Measurements from ENCODE around the gene LRRC66. TPM values are rescaled to one million over a fixed set of nuclear protein-coding genes. Genes with fewer than 3 reads are reported as not detected.
A peak's percentile ranks its signal among the peaks of the same experiment; 100 is the strongest.

The LRRC66 gene
- total RNA-seq, 1 donor from 2014 or later = 1.0 TPM

GRCh38 chr4:51965862-51966261 lies 54.3 kb downstream of the LRRC66 start:
- H3K27ac ChIP-seq = no peak overlapping the region
- no peak overlapping the region for H2AFZ ChIP-seq (replicated peaks)
- Mint-ChIP-seq H3K4me3 (no peak overlapping the region), H3K27me3 (ENCODE audit: insufficient read depth, low read depth) (peaks cover 9% of the 10 kb centered on the region), H3K27ac (no peak overlapping the region), H3K4me1 (no peaks in the 10 kb centered on the region), H3K9me3 (peaks cover 21% of the 10 kb centered on the region), H3K36me3 (no peaks in the 10 kb centered on the region)
- no peak for DNase-seq (ENCODE audit: low spot score)
- no peaks in the 10 kb centered on the region for H3F3A ChIP-seq (ENCODE audit: low read depth)
- TF ChIP-seq CTCF (IDR thresholded peaks at IDR 0.05) = no peak
- TF ChIP-seq EZH2 (IDR thresholded peaks at IDR 0.05) = no peak
- TF ChIP-seq EZH2phosphoT487 (IDR thresholded peaks at IDR 0.05) = no peak
- H3K4me2 ChIP-seq = no peak overlapping the region
- no peaks in the 10 kb centered on the region for H4K20me1 ChIP-seq (ENCODE audit: low read depth)
- peaks cover 4% of the 10 kb centered on the region for H3K36me3 ChIP-seq
- H3K27me3 ChIP-seq = no peaks in the 10 kb centered on the region
- no peaks in the 10 kb centered on the region for H3K79me2 ChIP-seq (ENCODE audit: low read depth)
- peaks cover 13% of the 10 kb centered on the region for H3K9me3 ChIP-seq (ENCODE audit: low read depth)
- no peak overlapping the region for H3K9ac ChIP-seq
- no peak overlapping the region for H3K4me3 ChIP-seq
- H3K4me1 ChIP-seq = peaks cover 3% of the 10 kb centered on the region

- Mint-ChIP-seq H3K4me1 (no peaks in the 10 kb centered on the region), H3K27ac (no peak overlapping the region), H3K27me3 (ENCODE audit: insufficient read depth, low read depth) (peaks cover 18% of the 10 kb centered on the region), H3K4me3 (no peak overlapping the region), H3K36me3 (no peaks in the 10 kb centered on the region), H3K9me3 (peaks cover 16% of the 10 kb centered on the region)
- no peak overlapping the region for H3K27ac ChIP-seq
- peaks cover 14% of the 10 kb centered on the region for H3K4me1 ChIP-seq
- no peak overlapping the region for H3K9ac ChIP-seq
- no peak overlapping the region for H3K4me2 ChIP-seq
- no peaks in the 10 kb centered on the region for H4K20me1 ChIP-seq (ENCODE audit: low read depth)
- DNase-seq (ENCODE audit: low spot score) = no peak
- peak overlapping the region; percentile 50 for H2AFZ ChIP-seq (replicated peaks)
- H3K27me3 ChIP-seq = no peaks in the 10 kb centered on the region
- H3K36me3 ChIP-seq = peaks cover 4% of the 10 kb centered on the region
- no peaks in the 10 kb centered on the region for H3K79me2 ChIP-seq (ENCODE audit: low read depth)
- H3K9me3 ChIP-seq (ENCODE audit: low read depth) = peaks cover 13% of the 10 kb centered on the region
- H3K4me3 ChIP-seq = no peak overlapping the region
- TF ChIP-seq EZH2 (IDR thresholded peaks at IDR 0.05) = no peak
- peaks cover 16% of the 10 kb centered on the region for H3F3A ChIP-seq (ENCODE audit: low read depth)
Measured at GRCh38 chr4:51963841-51964517, 56.2 kb downstream of the LRRC66 start.

- Mint-ChIP-seq H3K27me3 (ENCODE audit: insufficient read depth, low read depth) (peaks cover 17% of the 10 kb centered on the region), H3K36me3 (no peaks in the 10 kb centered on the region), H3K4me1 (peaks cover 9% of the 10 kb centered on the region), H3K27ac (no peak overlapping the region), H3K9me3 (peaks cover 13% of the 10 kb centered on the region), H3K4me3 (no peak overlapping the region)
- TF ChIP-seq EZH2 (IDR thresholded peaks at IDR 0.05) (no peak), EZH2phosphoT487 (IDR thresholded peaks at IDR 0.05) (no peak), CTCF (IDR thresholded peaks at IDR 0.05) (no peak)
- no peaks in the 10 kb centered on the region for H3K9me3 ChIP-seq (ENCODE audit: low read depth)
- H3K9ac ChIP-seq = no peak overlapping the region
- no peaks in the 10 kb centered on the region for H4K20me1 ChIP-seq (ENCODE audit: low read depth)
- no peak for DNase-seq (ENCODE audit: low spot score)
- no peaks in the 10 kb centered on the region for H3K79me2 ChIP-seq (ENCODE audit: low read depth)
- H2AFZ ChIP-seq (replicated peaks) = no peak overlapping the region
- no peak overlapping the region for H3K4me2 ChIP-seq
- H3K27ac ChIP-seq = no peak overlapping the region
- peaks cover 4% of the 10 kb centered on the region for H3K36me3 ChIP-seq
- no peaks in the 10 kb centered on the region for H3K27me3 ChIP-seq
- peaks cover 37% of the 10 kb centered on the region for H3K4me1 ChIP-seq
- no peak overlapping the region for H3K4me3 ChIP-seq
- H3F3A ChIP-seq (ENCODE audit: low read depth) = peaks cover 42% of the 10 kb centered on the region
Measured at GRCh38 chr4:51960486-51960885, 59.7 kb downstream of the LRRC66 start.

GRCh38 chr4:51958199-51958968 lies 61.8 kb downstream of the LRRC66 start:
- Histone ChIP-seq H3K27me3 (no peaks in the 10 kb centered on the region), H3K9me3 (ENCODE audit: low read depth) (no peaks in the 10 kb centered on the region), H3K79me2 (ENCODE audit: low read depth) (no peaks in the 10 kb centered on the region), H3K9ac (no peak overlapping the region), H2AFZ (replicated peaks) (no peak overlapping the region), H3K4me1 (peaks cover 35% of the 10 kb centered on the region), H3K4me3 (no peak overlapping the region), H3K36me3 (no peaks in the 10 kb centered on the region), H3F3A (ENCODE audit: low read depth) (peaks cover 42% of the 10 kb centered on the region), H4K20me1 (ENCODE audit: low read depth) (no peaks in the 10 kb centered on the region), H3K27ac (peak overlapping the region; percentile 95), H3K4me2 (peak overlapping the region; percentile 35)
- no peak overlapping the region for H3K4me3 Mint-ChIP-seq
- H3K9me3 Mint-ChIP-seq = peaks cover 22% of the 10 kb centered on the region
- H3K27ac Mint-ChIP-seq = no peak overlapping the region
- TF ChIP-seq EZH2 (IDR thresholded peaks at IDR 0.05) (no peak), EZH2phosphoT487 (IDR thresholded peaks at IDR 0.05) (peak; percentile 92)
- peaks cover 23% of the 10 kb centered on the region for H3K27me3 Mint-ChIP-seq (ENCODE audit: insufficient read depth, low read depth)
- no peaks in the 10 kb centered on the region for H3K36me3 Mint-ChIP-seq
- peak; percentile 88 for DNase-seq (ENCODE audit: low spot score)
- peaks cover 9% of the 10 kb centered on the region for H3K4me1 Mint-ChIP-seq

Small RNA genes within 50 kb of the gene (small RNA-seq; reads per million reads assigned to genes)
- not detected for gene AC104784.1

Other genes with a start within 250 kb of the LRRC66 start
- 98.7 and 180 TPM in 2 replicates for gene DCUN1D4, start 177.2 kb downstream of the LRRC66 start, total RNA-seq (ENCODE audit: low replicate concordance)
- gene SGCB, start 17.9 kb upstream of the LRRC66 start, total RNA-seq (ENCODE audit: low replicate concordance) = 33.8 and 51.8 TPM in 2 replicates
- 5.4 and 7.2 TPM in 2 replicates for gene SPATA18, start 30.9 kb upstream of the LRRC66 start, total RNA-seq (ENCODE audit: low replicate concordance)